ENCODE data around the gene MRPL36.

Gene MRPL36

GRCh38 chr5:1788200-1788599 lies 11.4 kb downstream of the MRPL36 start:
- Mint-ChIP-seq H3K27ac (no peak overlapping the region), H3K36me3 (ENCODE audit: low read depth) (peaks cover 4% of the 10 kb centered on the region), H3K9me3 (no peaks in the 10 kb centered on the region), H3K4me1 (peaks cover 44% of the 10 kb centered on the region), H3K27me3 (ENCODE audit: low read depth, poor library complexity) (peaks cover 22% of the 10 kb centered on the region), H3K4me3 (no peak overlapping the region)
- TF ChIP-seq, protein P1, sequence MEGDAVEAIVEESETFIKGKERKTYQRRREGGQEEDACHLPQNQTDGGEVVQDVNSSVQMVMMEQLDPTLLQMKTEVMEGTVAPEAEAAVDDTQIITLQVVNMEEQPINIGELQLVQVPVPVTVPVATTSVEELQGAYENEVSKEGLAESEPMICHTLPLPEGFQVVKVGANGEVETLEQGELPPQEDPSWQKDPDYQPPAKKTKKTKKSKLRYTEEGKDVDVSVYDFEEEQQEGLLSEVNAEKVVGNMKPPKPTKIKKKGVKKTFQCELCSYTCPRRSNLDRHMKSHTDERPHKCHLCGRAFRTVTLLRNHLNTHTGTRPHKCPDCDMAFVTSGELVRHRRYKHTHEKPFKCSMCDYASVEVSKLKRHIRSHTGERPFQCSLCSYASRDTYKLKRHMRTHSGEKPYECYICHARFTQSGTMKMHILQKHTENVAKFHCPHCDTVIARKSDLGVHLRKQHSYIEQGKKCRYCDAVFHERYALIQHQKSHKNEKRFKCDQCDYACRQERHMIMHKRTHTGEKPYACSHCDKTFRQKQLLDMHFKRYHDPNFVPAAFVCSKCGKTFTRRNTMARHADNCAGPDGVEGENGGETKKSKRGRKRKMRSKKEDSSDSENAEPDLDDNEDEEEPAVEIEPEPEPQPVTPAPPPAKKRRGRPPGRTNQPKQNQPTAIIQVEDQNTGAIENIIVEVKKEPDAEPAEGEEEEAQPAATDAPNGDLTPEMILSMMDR (IDR thresholded peaks at IDR 0.05): no peak
- DNase-seq: no peak

DNA sequence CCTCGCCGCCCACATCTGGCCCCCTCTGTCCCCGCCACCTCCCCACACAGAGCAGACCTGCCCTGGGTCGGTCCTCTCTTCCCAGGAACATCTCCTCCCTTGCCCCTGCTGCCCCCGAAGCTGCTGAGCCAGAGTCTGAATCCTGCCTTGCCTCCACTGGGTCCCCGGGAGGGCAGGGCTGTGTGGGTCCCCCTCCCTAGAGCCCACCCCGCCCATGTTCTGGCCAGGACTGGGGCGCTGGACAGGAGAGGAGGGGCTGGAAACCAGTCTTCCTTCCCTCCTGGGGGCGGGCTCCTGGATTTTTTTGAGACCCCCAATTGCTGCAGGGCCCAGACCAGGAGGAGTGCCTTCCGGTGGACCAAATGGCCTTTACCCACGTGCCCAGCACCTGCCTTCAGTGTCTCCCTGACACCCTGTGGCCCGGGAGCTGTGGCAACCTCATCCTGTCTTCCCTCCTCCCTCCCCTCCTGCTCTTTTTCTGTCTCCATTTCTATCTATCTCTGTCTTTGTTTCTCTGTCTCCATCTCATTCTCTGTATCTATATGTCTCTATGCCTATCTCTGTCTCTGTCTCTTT lies 12.1 kb downstream of the MRPL36 start:
- no peak overlapping the region for H3K4me3 Mint-ChIP-seq
- no peak overlapping the region for H3K27ac Mint-ChIP-seq

GRCh38 chr5:1786621-1787471 lies 12.8 kb downstream of the MRPL36 start:
- peaks cover 49% of the 10 kb centered on the region for H3K4me1 Mint-ChIP-seq
- H3K9me3 Mint-ChIP-seq: no peaks in the 10 kb centered on the region
- no peak for DNase-seq
- H3K4me3 Mint-ChIP-seq: no peak overlapping the region
- H3K27me3 Mint-ChIP-seq (ENCODE audit: low read depth, poor library complexity): peaks cover 22% of the 10 kb centered on the region
- TF ChIP-seq, protein P1 (IDR thresholded peaks at IDR 0.05): no peak
- no peaks in the 10 kb centered on the region for H3K36me3 Mint-ChIP-seq (ENCODE audit: low read depth)
- H3K27ac Mint-ChIP-seq: no peak overlapping the region

More for the DNA sequence above, 12.1 kb downstream of the MRPL36 start:
- H3K9me3 Mint-ChIP-seq: no peaks in the 10 kb centered on the region
- no peak for DNase-seq
- peaks cover 44% of the 10 kb centered on the region for H3K4me1 Mint-ChIP-seq
- TF ChIP-seq, protein P1 (IDR thresholded peaks at IDR 0.05): no peak
- H3K36me3 Mint-ChIP-seq (ENCODE audit: low read depth): peaks cover under 1% of the 10 kb centered on the region
- H3K27me3 Mint-ChIP-seq (ENCODE audit: low read depth, poor library complexity): peaks cover 22% of the 10 kb centered on the region

DNA sequence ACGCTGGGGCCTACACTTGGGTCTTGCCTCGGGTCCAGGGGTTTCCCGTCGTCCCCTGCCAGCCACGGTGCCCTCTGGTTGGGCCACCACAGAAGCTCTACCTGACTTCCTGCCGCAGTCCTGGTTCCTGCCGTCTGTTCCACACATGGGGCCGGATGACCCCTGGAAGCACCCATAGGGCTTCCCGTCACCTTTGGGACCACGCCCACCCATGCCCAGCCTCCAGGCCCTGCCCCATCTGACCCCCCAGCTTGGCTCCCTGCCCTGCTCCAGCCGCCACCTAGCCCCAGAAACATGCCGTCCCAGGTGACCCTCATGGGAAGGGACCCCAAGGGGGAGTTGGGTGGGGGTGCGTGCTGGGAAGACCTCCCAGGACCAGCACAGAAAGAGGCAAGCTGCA lies 13.7 kb downstream of the MRPL36 start:
- no peak for DNase-seq
- Mint-ChIP-seq H3K27me3 (ENCODE audit: low read depth, poor library complexity) (peaks cover 23% of the 10 kb centered on the region), H3K27ac (no peak overlapping the region), H3K9me3 (no peaks in the 10 kb centered on the region), H3K4me1 (peaks cover 47% of the 10 kb centered on the region), H3K36me3 (ENCODE audit: low read depth) (no peaks in the 10 kb centered on the region), H3K4me3 (no peak overlapping the region)
- TF ChIP-seq, protein P1 (IDR thresholded peaks at IDR 0.05): no peak

- Mint-ChIP-seq H3K27me3 (ENCODE audit: low read depth, poor library complexity) (peaks cover 27% of the 10 kb centered on the region), H3K4me1 (peaks cover 41% of the 10 kb centered on the region), H3K27ac (no peak overlapping the region), H3K36me3 (ENCODE audit: low read depth) (no peaks in the 10 kb centered on the region), H3K9me3 (no peaks in the 10 kb centered on the region), H3K4me3 (no peak overlapping the region)
- TF ChIP-seq, protein P1 (IDR thresholded peaks at IDR 0.05): no peak
- DNase-seq: no peak
Observed at GRCh38 chr5:1785062-1785461, 14.6 kb downstream of the MRPL36 start.
